SK-MEL-5 (cell line): Measurements from ENCODE around the gene ALG2. TPM values are rescaled to one million over a fixed set of nuclear protein-coding genes. Genes with fewer than 3 reads are reported as not detected.
"Not testable (repeated sequence)": the region's sequence is repeated elsewhere in the genome, so short reads cannot be mapped to it uniquely, and the experiment has no call there.

ENCODE experiments used
- DNase-seq: peaks from one replicate; pipeline ENCODE4 v3.0.0-alpha.2; 2016; ENCODE audit warnings: low read depth, low spot score
- in situ Hi-C: cut with HindIII; loops from 2 replicates; pipeline ENCODE4 v1.10.0; 2016; ENCODE audit warnings: low sequenced_read_pairs, high pct_unique_total_duplicates, low pct_unique_long_range_greater_than_20kb
- total RNA-seq: library from RNA; depleted of rRNA; stranded (reverse); fragments of >200 nt; shearing (Covaris generic); gene quantifications from 2 replicates; pipeline ENCODE4 v1.2.3, GENCODE V29; 2014

ALG2 gene
- total RNA-seq, 1 experiment from 2014 or later: 64.0 TPM

DNA sequence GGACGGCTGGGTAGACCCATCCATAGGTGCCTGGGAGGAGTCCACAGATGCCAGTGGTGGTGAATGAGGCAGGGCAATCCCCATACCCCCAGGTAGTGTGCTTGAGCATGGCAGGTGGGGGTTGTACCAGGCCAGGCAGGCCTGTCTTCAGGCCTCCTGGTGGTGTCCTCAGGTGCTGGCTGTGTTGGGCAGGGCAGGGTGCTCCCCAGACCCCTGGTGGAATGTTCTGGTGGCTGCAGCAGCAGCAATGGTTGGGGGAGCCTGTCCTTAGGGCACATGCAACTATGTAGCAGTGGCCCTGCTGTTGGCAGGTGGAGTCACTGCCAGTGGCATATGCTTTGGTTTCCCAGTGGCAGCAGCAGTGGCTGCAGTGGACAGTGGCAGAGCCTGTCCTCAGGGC is 10.0 kb downstream of the ALG2 start:
- in situ Hi-C loops: no loop called here
- DNase-seq: no peak

DNA sequence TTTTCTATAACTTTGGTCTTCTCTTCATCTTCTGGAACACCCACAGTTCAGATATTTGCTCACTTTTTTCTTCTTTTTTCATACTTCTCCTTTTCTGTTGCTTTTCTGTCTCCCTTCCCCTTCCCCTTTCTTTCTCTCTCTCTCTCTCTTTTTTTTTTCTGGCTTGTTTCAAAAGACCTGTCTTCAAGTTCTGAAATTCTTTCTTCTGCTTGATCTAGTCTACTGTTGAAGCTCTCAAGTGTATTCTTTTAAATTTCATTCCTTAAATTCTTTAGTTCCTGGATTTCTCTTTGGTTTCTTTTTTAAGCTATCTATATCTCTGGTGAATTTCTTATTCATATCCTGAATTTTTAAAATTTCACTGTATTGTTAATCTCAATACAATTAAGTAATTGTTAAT is 11.2 kb downstream of the ALG2 start:
- in situ Hi-C loops: no loop called here
- no peak for DNase-seq

DNA sequence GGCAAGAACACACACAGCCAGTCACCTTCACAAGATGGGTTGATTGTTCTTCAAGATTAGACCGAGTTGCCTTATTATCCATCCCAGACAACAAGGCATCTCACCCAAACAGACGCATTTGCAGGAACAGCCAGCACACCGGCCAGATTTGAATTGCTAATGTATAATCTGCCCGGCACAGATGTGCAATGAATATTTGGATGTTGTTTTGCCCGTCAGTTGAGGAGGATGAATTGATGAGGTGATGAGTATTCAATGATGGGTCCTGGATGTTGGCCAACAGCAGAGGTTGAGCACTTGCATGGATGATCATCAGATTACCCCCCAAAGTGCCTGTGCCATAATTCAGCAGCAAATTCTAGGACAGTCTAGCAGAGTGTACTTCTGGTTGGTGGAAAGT is 20.1 kb downstream of the ALG2 start:
- in situ Hi-C loops: no loop called here
- no peak for DNase-seq

DNA sequence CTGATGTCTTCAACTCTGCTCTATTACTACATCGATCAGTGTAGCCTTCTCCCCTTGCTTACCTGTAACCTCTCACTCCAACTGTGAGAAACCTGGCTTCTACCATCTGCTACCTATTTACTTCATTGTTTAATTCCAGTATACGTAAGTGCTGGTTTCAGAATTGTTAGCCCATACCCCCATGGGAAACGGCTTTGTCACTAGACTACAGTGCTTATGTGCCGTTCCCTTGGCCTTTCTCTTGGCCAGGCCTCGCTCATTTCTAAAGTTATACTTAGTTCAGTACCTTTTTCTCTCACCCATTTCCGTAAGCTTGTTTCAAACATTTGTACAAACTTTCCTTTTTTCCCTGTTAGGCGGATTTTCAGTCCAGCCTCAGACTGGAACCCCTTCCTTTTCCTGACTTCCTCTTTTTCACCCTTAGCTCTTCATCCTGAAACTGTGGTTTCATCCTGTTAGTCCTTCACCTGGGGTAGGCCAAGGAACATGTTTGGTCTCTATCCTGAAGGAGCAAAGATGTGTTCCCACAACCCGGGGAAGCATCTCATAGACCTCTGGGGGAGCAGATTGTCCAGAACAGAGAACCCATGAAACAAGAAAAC is 21.7 kb downstream of the ALG2 start:
- in situ Hi-C loops: no loop called here
- no peak for DNase-seq

DNA sequence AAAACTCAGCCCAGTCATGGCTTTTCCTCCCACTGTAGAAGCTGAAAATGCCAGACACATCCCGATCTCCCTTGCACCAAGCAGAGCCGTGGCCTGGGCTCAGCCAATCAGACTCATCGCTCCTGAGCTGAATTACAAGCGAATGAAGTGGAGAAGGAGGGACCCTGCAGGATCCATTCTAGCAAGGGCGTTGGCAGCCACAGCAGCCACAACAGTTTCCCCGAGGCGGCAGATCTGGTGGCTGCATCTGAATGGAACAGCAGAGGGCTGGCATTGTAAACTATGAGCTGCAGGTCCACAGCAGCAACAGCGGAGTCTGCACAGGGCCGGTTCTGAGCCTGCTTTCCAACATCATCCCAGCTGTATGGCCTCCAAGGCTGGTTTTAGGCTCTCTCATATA is 23.8 kb downstream of the ALG2 start:
- in situ Hi-C loops: no loop called here

DNA sequence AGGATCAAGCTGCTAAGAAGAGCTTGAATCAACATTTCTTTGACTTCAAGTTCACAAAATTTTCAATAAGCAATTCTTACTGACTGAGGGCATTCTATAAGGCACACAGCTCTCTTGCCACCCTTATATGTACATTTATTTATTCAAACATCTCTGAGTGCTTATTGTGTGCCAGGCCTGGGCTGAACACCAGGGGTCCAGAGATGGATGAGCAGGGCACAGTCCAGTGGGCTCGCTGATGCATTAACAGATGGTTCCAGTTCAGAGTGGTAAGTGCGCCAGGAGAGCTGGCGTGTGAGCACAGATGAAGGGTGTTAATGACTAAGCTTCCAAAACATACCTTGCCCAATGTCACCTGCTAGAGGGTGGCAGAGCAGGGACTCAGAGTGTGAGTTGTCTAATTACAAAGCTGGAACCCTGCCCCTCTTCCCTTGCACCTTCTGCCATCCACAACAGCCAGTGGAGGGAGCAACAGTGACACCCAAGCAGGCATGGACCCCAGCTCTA is 24.6 kb downstream of the ALG2 start:
- in situ Hi-C loops: no loop called here
- DNase-seq: no peak

More for the DNA sequence above, 23.8 kb downstream of the ALG2 start:
- DNase-seq: peak; percentile 7

DNA sequence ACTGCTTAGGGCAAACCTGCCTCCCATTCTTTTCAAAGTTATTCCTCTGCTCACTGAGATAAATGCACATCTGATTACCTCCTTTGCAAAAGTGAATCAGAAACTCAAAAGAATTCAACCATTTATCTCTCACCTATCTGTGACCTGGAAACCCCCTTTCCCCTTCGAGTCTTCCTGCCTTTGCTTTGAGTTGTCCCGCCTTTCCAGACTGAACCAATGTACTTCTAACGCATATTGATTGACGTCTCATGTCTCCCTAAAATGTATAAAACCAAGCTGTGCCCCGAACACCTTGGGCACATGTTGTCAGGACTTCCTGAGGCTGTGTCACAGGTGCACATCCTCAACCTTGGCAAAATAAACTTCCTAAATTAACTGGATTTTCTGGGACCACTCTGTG is 25.3 kb downstream of the ALG2 start:
- in situ Hi-C loops: not testable (repeated sequence)

DNA sequence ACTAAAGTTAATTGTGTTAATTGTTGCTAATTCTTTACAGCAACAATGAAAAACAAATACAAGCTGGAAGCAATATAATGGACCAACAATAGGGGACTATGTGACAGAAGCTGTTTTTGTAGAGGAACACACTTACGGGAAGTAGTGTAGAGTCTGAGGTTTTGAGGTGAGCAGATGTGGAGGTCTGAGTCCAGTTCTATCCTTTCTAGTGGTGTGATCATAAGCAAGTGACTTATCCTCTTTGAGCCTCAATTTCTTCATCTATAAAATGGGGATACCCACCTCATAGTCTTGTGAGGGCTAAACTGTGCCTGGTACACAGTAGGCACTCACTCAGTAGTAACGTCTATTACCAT is 28.3 kb downstream of the ALG2 start:
- in situ Hi-C loops: no loop called here
- DNase-seq: no peak

More for the DNA sequence above, 25.3 kb downstream of the ALG2 start:
- not testable (repeated sequence) for DNase-seq

DNA sequence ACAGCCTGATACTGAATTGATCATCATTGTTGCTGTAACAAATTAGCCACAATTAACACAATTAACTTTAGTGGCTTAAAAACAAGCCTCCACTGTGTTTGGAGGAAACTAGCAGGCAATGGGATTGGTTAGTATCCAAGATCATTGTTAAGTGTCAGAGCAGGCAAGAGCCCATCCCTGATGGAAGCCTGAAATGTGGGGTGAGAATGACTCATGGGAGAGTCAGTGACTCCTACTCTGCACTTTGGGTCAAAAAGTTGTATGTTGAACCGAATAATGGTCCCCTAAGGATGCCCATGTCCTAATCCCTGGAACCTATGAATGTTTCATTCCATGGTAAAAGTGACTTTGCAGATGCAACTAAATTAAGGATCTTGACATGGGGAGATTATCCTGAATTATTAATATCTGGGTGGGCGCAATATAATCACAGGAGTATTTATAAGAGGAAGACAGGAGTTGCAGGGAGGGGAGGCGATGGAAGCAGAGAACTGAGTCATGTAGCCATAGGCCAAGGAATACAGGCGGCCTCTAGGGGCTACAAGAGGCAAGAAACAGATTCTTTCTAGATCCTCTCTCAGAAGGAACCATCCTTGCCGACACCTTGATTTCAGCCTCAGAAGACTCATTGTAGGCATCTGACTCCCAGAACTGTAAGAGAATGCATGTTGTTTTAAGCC is 28.8 kb downstream of the ALG2 start:
- in situ Hi-C loops: no loop called here
- DNase-seq: peak; percentile 46

DNA sequence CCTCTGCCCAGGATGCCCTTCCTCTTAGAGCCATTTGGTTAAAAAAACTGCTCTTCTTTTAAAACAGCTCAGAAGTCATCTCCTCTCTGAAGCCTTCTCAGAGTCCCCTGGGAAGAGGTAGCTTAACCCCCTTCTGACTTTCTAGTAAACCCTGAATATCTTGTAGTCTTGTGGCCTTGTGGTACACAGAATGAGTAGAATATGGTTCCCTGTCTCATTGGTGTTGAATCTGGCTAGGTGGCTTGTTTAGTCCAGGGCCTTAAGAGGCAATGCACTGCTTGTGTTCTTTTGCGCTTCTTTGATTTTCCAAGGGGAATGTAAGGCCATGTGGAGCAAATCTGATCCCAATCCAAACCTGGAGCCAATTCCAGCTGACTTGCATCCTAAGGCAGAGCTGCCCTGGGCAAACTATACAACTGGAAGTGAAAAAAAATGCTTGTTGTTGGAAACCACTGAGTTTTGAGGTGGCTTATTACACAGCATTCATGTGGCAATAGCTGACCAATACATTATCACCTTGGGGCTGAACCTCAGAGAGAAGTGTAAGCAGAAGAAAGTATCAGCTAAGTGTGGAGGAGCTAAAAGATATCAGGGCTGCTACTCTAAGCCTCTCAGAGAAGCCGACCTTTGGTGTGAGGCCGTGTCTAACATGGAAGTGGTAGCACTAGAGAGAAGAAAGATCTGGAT is 31.0 kb downstream of the ALG2 start:
- no peak for DNase-seq
- in situ Hi-C loops: no loop called here

DNA sequence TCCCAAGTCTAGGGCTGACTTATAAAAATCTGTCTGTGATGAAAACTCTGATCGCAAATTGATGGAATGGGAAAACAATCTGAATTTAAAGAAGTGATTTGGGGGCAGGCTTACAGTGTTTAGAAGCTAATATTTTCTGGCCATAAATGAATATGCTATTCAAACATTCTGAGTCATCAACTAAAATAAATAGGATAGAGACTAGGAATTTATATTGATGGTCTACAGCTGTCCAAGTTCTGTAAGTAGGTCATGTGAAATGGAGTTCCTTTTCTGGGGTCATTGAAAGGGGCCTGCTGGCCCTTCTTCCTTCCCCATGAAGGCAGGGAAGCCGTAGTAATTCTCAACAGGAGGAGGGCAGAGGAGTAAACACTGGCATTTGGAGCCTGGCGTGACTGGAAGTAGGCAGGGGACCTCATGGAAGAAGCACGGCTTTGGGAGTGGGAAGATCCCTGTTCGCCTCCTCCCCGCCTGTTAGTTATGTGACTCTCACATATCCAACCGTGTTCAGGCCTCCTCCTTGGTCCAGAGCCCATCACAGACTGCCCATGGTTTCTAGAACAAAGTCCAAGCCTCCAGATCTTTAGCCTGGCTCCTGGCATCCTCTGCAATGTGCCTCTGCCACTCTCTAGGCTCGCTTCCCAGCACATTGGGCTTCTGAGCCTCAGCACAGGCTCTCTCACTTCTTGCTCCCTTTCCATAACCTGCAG is 31.7 kb downstream of the ALG2 start:
- in situ Hi-C loops: no loop called here
- no peak for DNase-seq

DNA sequence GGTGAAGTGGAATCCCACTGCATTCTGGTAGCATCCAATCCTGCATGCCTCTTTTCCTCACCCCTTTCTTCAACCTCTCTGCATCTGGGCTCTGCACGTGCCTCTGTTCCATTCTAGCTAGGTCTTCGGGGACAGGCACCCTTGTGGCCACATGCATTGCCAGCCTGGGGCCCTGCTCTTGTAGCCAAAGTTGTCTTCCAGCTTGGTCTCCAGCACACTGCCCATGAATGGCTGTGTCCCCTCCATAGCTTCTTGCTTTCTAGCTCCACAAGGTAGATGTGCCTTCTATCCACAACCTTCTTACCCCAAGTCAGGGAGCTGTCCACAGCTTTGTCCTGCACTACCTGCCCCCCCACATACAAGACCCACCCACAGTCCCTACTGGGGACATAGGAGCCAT is 32.6 kb downstream of the ALG2 start:
- no peak for DNase-seq
- in situ Hi-C loops: no loop called here

DNA sequence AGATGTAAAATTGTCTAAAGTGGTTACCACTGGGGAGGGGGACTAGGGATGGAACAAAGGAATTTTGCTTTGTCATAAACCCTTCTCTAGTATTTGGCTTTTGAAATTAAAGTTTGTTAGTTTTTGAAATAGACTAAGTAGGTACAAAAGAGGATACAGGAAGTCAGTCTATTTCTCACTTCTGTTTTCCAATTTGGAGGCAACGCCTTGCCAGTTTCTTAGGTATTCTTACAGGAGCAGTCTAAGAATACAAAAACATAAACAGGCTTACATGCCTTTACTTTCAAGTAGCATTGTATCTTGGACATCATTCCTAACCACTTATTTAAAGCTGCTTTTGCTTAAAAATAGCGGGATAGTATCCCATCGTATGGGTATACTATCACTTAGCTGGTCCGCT is 34.4 kb downstream of the ALG2 start:
- in situ Hi-C loops: no loop called here
- DNase-seq: no peak

DNA sequence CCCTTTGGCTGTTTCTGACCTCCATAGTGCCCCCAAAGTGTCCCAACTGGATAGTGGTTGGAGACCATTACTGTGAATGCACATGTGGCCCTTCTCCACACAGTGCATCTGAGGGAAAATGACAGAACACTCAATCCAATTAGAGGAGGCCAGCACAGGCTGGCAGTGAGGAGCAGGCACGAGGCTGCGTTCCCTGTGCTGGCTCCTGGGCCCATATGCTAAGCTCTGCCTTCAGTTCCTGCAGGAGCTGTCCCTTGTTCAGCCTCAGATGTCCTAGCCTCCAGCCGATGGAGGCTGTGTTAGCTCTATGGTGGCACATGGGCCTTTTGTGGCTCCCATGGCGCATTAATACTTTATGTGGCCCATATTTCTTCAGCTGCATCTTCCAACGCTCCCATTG is 35.8 kb downstream of the ALG2 start:
- in situ Hi-C loops: no loop called here
- DNase-seq: no peak

DNA sequence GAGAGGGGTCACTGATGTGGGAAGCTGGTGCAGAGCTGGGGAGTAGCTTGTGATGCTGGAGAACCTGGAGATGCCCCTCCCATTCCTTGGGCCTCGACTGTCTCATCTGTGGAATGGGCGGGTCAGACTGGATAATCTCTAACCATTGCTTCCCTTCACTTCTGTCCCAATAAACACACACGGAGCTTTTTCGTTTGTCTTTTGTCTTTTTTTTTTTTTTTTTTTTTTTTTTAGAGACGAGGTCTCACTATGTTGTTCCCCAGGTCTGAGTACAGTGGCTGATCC is 36.5 kb downstream of the ALG2 start:
- in situ Hi-C loops: no loop called here
- no peak for DNase-seq

DNA sequence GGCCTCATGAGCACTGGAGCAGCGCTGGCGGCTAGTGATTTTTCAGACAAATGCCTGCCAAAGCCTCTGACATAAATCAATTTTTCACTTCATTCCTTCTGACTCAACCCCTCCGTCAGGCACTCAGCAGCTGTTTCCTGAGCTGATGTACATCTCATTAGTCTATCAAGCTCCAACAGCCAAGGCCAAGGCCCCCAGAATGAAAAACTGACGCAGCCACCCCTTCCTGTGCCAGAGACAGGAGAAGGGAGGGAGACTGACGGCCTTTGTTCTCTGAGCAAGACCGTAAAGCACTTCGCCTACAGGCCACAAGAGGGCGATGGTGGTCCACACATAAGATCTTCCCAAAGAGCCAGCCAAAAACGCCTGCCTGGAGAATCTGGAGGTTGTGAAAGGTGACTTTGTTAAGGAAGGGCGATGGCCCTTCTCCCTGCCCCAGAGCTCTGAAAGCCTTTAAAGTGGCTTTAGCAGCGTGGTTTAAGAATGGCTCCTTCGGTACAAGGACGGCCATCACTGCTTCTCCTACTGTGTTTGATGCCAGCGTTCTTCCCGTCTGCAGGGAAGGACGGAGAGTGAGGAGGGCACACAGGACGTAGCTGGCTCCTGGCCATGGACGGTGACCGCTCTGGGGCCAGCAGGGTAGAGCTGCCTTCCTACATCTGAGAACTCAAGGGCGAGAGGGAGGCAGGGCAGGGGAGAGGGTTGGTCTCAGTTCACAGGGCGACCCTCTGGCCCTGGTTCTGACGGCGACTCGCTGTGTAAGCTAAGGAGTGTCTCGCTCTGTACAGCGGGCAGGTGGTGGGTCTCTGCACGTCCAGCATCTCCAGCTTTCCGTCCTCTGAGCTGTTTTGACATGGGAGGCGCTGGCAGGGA is 37.0 kb downstream of the ALG2 start:
- in situ Hi-C loops: no loop called here
- peak; percentile 94 for DNase-seq

DNA sequence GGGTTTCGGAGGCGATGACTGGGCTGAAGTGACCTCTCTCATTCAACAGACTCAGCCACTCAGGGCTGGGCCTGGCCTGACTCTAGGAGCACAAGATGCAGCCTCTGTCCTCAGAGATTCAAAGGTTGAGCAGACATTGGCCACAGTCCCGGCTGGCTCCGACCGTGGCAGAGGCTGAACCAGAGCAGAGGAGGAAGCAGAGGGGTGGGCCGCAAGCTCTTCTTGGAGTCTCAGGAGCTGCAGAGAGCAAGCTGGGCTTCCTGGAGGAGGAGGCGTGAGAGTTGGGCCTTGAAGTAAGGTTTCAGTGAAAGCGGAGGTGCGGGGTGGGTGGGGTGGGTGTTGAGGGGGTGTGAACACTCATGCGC is 37.6 kb downstream of the ALG2 start:
- in situ Hi-C loops: no loop called here
- no peak for DNase-seq

DNA sequence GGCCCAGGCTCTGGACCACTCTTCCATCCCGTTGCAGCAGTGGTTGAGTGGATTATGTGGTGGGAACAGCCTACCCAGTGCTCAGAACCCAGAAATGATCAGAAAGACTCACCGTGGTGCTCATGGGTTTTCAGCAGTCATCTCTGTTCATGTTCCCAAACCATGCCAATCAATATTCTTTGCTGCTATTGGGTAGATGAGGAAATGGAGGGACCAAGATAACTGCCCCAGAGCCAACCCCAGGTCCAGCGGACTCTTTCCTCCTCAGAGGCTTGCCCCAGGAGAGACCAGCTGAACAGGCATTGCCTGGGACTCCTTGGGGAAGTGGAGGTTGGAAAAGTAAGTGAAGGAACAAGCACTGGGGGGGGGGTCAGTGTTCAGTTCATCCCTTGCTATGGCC is 38.1 kb downstream of the ALG2 start:
- no peak for DNase-seq
- in situ Hi-C loops: no loop called here
